ENCODE data around the gene JADE2.
"Not testable (repeated sequence)": the region's sequence is repeated elsewhere in the genome, so short reads cannot be mapped to it uniquely, and the experiment has no call there.

JADE2 gene

DNA sequence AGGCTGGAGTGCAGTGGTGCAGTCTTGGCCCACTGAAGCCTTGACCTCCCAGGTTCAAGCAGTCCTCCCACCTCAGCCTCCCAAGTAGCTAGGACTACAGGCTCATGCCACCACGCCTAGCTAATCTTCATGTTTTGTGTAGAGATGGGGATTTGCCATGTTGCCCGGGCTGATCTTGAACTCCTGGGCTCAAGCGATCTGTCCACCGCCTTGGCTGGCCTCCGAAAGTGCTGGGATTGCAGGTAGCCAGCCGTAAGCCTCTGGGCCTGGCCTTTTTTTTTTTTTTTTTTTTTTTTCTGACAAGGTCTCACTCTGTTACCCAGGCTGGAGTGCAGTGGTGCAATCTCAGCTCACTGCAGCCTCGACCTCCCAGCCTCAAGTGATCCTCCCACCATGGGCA, 27.2 kb downstream of the JADE2 start:
- DNase-seq = not testable (repeated sequence)

GRCh38 chr5:134553821-134554267, 28.4 kb downstream of the JADE2 start:
- DNase-seq = no peak

DNA sequence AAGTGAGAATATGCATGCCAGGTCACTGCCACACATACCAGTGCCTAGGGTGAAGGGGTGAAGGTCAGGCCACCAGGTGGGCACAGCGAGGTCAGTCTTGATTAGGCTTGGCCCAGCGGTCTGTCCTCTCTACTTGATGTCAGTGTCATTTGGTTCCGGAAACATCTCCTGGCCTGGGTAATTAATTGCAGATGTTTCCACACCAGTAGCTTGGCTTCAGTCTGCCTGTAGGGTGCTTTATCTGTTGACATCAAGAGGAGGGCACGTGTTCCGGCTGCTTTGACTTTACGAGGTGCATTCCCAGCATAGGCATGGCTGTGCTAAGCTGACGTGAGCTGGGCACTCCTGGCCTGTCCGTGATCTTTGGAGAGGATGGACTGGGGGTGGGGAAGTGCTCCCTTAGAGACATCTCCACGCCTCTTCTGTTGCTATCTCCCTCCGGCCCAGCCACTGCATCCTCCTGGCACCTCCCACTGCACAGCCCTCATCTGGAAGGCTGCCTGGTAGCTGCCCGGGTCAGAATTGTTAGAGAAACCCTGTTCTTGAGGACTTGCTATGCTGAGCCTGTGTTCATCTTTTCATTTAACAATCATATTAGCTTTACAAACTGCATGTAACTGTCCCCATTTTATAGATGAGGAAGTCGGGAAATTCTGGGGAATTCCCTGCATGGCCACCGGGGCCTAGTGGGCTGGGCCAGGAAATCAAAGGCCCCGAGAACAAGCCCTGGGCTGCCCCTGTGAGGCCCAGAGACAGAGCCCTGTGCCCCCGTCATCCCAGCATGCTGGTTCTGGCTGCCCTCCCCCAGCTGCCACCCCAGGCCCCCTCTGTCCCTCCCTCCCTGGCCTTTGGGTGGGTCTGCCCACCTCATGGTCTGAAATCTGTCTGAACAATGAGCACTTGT, 29.1 kb downstream of the JADE2 start:
- peak; percentile 59 for DNase-seq

GRCh38 chr5:134555223-134555889, 29.9 kb downstream of the JADE2 start:
- no peak for DNase-seq

GRCh38 chr5:134555890-134556311, 30.4 kb downstream of the JADE2 start:
- peak; percentile 89 for DNase-seq

DNA sequence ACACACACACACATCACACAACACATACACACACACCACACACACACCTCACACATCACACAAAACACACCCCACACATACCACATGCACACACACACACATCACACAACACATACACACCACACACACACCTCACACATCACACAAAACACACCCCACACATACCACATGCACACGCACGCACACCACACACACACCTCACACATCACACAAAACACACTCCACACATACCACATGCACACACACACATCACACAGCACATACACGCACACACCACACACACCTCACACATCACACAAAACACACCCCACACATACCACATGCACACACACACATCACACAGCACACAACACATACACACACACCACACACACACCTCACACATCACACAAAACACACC, 31.1 kb downstream of the JADE2 start:
- DNase-seq = not testable (repeated sequence)

GRCh38 chr5:134556994-134557393, 31.5 kb downstream of the JADE2 start:
- DNase-seq = no peak

DNA sequence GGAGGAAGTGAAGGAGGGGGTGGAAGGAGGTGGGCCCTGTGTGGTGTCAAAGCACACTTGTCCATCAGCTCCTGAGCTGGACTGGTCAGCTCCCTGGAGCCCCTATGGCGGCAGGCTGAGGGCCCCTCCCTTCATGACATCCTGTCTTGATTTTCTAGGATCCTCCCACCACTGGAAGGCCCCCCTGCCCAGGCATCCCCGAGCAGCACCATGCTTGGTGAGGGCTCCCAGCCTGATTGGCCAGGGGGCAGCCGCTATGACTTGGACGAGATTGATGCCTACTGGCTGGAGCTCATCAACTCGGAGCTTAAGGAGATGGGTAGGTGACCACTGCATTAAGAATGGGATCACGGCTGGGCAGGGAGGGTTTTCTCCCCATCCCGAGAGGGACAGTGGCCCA, 34.2 kb downstream of the JADE2 start:
- DNase-seq = no peak

DNA sequence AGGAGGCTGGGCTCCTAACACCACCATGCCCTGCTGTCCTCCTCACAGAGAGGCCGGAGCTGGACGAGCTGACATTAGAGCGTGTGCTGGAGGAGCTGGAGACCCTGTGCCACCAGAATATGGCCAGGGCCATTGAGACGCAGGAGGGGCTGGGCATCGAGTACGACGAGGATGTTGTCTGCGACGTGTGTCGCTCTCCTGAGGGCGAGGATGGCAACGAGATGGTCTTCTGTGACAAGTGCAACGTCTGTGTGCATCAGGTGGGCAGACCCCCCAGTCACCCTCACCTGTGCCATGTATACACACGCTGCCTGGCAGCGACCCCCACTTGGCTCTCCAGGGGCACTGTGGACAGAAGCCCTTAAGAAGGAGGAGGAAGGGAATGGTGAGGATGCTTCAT, 35.2 kb downstream of the JADE2 start:
- no peak for DNase-seq

GRCh38 chr5:134561871-134562296, 36.4 kb downstream of the JADE2 start:
- DNase-seq = no peak

GRCh38 chr5:134563221-134563620, 37.8 kb downstream of the JADE2 start:
- DNase-seq = no peak

DNA sequence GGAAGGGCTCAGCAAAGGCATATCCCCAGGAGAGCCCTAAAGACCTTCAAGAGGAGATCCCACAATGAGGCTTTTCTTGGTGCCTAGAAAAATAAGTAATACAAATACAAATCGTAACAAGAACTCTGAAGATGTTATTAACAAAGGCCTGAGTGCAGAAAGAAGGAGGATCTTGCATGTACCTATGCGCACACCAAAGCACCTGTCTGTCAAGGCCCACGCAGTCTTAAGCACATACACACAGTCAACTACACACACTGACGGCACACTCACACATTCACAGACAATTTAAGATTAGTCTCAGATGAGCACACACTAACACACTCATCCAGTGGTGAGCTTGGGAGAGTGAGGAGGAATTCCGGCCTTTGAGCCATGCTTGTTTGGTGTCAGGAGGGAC, 38.5 kb downstream of the JADE2 start:
- DNase-seq = no peak

- DNase-seq = no peak
Measured at GRCh38 chr5:134564396-134564795, 38.9 kb downstream of the JADE2 start.

DNA sequence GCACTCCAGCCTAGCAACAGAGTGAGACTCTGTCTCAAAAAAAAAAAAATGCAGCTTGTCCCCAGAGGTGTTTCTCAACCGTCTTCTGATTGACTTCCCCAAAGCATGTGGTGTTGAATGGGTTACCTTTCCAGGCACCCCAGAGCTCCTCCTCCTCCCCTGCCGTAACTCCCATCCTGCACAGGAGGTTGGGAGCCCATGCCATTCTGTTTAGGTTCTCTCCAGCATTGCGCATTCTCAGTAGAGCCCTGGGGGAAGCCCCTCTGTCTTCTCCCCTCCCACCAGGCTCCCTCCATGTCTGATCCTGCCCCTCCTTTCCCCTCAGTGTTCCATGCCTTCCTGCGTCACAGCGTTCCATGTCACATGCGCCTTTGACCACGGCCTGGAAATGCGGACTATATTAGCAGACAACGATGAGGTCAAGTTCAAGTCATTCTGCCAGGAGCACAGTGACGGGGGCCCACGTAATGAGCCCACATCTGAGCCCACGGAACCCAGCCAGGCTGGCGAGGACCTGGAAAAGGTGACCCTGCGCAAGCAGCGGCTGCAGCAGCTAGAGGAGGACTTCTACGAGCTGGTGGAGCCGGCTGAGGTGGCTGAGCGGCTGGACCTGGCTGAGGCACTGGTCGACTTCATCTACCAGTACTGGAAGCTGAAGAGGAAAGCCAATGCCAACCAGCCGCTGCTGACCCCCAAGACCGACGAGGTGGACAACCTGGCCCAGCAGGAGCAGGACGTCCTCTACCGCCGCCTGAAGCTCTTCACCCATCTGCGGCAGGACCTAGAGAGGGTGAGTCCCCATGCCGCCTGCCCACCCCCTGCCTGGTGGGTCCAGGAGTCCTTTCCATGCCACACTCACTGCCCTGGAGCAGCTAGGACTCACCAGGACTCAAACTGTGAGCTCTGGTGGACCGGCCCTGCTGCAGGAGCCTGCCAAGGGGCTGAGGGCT, 40.6 kb downstream of the JADE2 start:
- DNase-seq = no peak

- no peak for DNase-seq
Measured at GRCh38 chr5:134566741-134567221, 41.3 kb downstream of the JADE2 start.

- DNase-seq = no peak
Measured at GRCh38 chr5:134567641-134568336, 42.3 kb downstream of the JADE2 start.

GRCh38 chr5:134568337-134568700, 42.8 kb downstream of the JADE2 start:
- no peak for DNase-seq

DNA sequence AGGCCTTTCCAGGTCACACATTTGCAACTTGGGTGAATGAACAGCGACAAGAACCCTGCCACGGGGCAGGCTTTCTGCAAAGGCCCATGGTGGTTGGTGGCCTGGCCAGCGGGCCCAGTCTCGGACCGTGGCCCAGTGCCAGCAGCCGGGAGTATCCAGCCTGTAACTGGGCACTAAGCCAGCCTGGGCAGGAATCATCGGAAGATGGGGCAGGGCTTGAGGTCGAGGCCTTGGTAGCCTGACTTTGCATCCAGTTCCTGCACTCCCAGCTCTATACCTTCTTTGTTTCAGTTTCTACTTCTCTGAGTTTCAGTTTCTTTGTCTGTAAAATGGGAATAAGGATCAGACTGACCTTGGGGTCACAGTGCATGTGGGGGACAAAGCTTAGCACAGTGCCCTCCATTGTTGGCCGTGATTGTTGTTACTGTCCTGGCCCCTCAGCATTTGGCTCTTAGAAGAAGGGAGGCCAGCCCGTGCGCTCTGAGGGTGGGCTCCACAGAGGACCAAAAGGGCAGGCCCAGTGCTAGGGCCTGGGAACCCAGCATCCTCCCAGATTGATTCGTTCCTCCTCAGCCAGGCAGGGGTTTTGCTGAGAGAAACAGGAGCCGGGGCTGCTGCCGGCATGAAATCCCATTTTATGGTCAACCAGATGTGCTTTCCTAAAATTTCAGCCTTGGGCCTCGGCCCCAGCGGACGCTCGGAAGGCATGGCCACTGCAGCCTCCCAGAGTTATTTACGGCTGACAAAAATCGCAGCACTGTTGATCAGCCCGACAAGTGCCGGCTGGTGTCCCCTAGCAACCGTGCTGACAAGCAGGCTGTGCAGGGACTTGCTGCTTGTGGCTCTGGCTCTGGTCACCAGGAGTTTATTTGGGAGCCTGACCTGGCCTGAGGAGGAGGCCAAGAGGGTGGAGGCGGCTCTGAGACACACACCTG, 43.6 kb downstream of the JADE2 start:
- no peak for DNase-seq

- DNase-seq = no peak
Measured at GRCh38 chr5:134569758-134570364, 44.4 kb downstream of the JADE2 start.

DNA sequence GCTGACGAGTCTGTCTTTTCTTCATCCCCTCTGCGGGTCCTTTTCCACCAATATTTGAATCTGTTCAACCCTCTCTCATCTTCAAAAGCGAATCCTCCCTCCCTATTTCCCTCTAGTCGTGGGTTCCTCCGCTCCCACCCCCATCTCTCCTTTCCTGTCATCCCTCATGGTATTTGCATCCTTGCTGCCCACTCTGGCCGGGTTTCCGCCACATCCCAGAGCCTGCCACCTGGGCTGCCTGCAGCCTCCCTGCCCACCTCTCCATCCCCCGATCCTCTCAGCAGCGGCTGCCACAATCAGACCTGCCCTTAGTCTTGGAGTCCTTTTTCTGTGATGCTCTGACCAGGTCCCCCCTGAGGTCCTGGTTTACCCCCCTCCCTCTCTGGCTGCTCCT, 44.9 kb downstream of the JADE2 start:
- DNase-seq = no peak

DNA sequence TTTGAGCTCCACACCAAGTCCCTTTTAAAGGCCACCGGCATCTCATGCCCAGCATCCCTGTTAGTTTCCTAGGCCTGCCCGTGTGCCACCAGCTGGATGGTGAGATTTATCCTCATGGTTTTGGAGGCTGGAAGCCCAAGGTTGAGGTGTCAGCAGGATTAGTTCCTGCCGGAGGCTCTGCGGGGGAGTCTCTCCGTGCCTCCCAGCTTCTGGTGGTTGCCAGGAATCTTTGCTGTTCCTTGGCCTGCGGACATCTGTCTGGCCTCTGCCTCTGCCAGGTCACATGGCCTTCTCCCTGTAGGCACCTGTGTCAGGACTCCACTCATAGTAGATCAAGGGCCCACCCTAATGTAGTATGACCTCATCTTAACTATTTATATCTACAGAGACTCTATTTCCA, 45.4 kb downstream of the JADE2 start:
- DNase-seq = no peak

Measured in CD4-positive, alpha-beta T cell treated with Interferon gamma for 1 hour (primary cell).